COLO668 (cell line): ENCODE measurements around the gene TMC3.
"Not testable (repeated sequence)": the region's sequence is repeated elsewhere in the genome, so short reads cannot be mapped to it uniquely, and the experiment has no call there.

ENCODE experiments used
- DNase-seq: peaks from one replicate; lab custom pipeline; 2025; ENCODE audit not compliant: unreplicated experiment; lab: John Stamatoyannopoulos, UW

TMC3 gene

GRCh38 chr15:81348691-81349090, 25.3 kb downstream of the TMC3 start:
- DNase-seq, result not testable (repeated sequence)

- DNase-seq, result no peak
Observed at GRCh38 chr15:81347910-81348309, 26.1 kb downstream of the TMC3 start.

- DNase-seq, result no peak
Observed at GRCh38 chr15:81346611-81347010, 27.4 kb downstream of the TMC3 start.

- DNase-seq, result no peak
Observed at GRCh38 chr15:81343371-81343770, 30.6 kb downstream of the TMC3 start.

- DNase-seq, result no peak
Observed at GRCh38 chr15:81341351-81341750, 32.7 kb downstream of the TMC3 start.

- no peak for DNase-seq
Observed at GRCh38 chr15:81339851-81340250, 34.2 kb downstream of the TMC3 start.

GRCh38 chr15:81339321-81339720, 34.7 kb downstream of the TMC3 start:
- DNase-seq, result no peak

GRCh38 chr15:81338170-81339007, 35.6 kb downstream of the TMC3 start:
- no peak for DNase-seq

- no peak for DNase-seq
Observed at GRCh38 chr15:81337713-81338157, 36.3 kb downstream of the TMC3 start.

- DNase-seq, result no peak
Observed at GRCh38 chr15:81337241-81337640, 36.8 kb downstream of the TMC3 start.

GRCh38 chr15:81336568-81336967, 37.4 kb downstream of the TMC3 start:
- DNase-seq, result no peak

GRCh38 chr15:81335631-81336030, 38.4 kb downstream of the TMC3 start:
- DNase-seq, result no peak

GRCh38 chr15:81334768-81335435, 39.1 kb downstream of the TMC3 start:
- DNase-seq, result no peak

- no peak for DNase-seq
Observed at GRCh38 chr15:81333363-81333762, 40.6 kb downstream of the TMC3 start.

GRCh38 chr15:81332326-81332725, 41.7 kb downstream of the TMC3 start:
- no peak for DNase-seq

GRCh38 chr15:81331600-81331999, 42.4 kb downstream of the TMC3 start:
- DNase-seq, result no peak

- not testable (repeated sequence) for DNase-seq
Observed at GRCh38 chr15:81331141-81331540, 42.9 kb downstream of the TMC3 start.

- no peak for DNase-seq
Observed at GRCh38 chr15:81330366-81331090, 43.5 kb downstream of the TMC3 start.

- no peak for DNase-seq
Observed at GRCh38 chr15:81329446-81329845, 44.6 kb downstream of the TMC3 start.

GRCh38 chr15:81327516-81327915, 46.5 kb downstream of the TMC3 start:
- no peak for DNase-seq

- no peak for DNase-seq
Observed at GRCh38 chr15:81326466-81327212, 47.4 kb downstream of the TMC3 start.
